Inflammatory macrophage treated with lipopolysaccharide for 1 hour (primary cell): ENCODE measurements around the gene INO80.

Experiments used
- DNase-seq, 2 donors: peaks; one replicate each; pipeline ENCODE4 v3.0.0-alpha.2; 2020 to 2022

INO80 gene

DNA sequence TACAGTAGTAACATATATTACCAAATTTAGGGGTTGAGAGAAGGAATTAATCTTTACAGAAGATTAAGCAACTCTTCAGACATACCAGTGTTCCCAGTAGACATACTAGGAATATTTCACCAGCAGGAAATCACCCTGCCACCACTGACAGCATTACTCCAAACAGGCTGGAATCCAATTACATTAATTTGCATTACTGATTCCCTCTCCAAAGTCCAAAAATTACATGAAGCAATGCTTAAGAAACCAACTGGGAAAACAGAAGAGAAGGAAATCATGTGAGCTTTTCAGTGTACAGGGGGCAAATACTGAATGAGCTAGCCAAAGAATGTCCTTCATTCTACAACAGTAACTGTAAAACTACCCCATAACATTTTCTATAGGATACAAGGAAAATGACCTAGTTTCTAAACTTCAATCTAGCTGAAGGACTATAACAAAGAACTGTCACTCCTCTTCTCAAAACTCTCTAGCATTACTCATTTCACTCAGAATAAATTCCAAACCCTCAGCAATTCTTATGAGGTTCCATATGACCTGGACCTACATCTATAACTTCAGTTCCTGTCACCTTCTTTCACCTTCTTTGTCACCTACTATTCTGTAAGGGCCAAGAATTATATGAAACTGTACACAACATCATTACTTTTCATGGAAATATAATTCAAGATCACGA, 72.7 kb downstream of the INO80 start:
- peak; percentile 24 to 58 for DNase-seq

DNA sequence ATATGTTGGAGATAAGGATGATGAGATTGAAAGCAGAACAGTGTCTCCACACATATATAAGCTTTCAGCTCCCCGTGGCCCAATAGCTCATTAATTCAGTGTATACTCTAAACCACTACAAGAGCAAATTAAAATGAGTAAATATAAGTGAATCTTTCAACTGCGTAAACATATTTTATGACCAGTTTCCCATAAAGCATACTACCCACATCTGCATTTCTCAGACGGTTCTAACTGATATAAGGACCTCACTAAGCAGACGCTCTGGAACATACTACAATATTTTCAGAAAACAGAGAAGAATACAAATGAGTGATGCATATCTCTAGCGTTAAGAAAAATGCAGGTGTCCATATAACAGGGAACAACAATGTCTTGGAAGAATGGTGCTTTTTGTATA, 73.2 kb downstream of the INO80 start:
- no peak for DNase-seq

DNA sequence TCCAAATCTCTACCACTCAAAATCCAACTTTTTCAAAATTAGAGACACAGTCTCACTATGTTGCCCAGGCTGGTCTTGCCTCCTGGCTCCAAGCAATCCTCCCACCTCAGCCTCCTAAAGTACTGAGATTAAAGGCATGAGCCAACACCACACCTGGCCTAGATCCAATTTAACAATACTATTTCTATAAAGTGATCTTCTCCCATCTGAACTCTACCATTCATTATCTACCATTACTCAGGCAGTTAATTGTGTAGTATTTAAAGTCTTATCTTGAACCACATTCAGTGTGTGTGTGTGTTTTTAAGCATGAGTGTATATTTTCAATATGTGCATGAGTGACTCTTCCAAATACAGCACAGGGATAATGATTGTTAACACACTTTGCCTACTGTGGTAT, 77.0 kb downstream of the INO80 start:
- DNase-seq = no peak

- no peak for DNase-seq
Observed at GRCh38 chr15:41032079-41032328, 84.1 kb downstream of the INO80 start.

- no peak for DNase-seq
Observed at GRCh38 chr15:41031232-41032078, 84.6 kb downstream of the INO80 start.

DNA sequence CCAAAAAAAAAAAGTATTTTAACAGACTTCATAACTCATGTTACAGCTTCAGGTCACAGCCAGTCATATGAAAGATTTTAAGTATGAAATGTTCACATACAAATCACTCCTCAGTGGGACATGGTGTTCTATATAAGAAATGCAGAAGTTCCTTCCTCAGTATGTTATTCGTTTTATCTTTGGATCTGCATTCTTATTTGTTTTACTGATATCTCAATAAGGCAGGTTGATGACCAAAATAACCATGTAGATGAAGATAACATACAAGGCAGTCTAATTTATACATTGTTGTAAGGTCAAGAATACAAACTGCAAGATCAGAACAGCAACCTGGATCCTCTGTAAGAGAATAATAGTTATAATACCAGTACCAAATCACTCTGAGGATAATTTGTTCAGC, 87.2 kb downstream of the INO80 start:
- no peak for DNase-seq

DNA sequence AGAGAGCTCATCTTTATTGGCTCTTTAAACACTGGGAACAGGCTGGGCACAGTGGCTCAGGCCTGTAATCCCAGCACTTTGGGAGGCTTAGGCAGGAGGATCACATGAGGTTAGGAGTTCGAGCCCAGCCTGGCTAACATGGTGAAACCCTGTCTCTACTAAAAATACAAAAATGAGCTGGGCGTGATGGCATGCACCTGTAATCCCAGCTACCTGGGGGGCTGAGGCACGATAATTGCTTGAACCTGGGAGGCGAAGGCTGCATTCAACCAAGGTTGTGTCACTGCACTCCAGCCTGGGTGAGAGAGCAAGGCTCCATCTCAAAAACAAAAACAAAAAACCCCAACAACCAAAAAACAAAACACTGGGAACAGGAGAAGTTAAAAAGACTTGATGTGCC, 90.7 kb downstream of the INO80 start:
- DNase-seq = no peak

DNA sequence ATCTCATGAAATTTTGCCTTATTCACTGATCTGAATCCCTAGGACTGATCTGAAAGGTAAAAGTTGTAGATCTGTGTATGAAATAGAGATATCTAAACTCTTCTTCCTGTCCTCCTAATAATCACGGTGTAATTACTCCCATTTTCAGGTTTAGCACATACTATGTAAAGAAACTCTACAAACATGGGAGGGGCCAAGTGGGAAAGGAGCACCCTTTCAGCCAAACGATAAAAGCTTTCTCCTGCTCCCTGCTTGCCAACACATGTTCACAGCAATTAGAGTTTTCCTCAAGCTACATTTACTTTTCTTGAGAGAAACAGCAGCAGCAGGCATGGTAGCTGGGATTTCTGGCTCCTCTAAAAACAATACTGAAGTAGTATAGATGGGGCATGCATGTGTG, 91.2 kb downstream of the INO80 start:
- no peak for DNase-seq

DNA sequence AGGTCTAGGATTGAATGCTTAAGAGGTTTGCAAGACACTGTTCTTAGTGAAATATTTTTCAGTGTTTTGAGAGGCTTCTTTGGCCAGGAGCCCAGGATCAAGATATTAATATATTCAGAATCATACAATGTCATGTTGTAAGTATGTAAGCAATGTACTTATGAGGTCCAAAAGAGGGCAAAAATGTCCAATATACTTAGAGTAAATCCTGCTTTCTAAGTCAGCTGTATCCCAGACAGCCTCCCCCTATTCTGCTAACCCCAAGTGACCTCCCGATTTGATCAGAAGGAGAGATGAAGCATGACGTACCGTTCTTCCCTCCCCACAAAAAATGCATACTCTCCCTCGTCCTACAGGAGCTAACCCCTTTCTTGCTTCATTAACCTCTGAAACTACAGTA, 91.9 kb downstream of the INO80 start:
- DNase-seq = no peak

DNA sequence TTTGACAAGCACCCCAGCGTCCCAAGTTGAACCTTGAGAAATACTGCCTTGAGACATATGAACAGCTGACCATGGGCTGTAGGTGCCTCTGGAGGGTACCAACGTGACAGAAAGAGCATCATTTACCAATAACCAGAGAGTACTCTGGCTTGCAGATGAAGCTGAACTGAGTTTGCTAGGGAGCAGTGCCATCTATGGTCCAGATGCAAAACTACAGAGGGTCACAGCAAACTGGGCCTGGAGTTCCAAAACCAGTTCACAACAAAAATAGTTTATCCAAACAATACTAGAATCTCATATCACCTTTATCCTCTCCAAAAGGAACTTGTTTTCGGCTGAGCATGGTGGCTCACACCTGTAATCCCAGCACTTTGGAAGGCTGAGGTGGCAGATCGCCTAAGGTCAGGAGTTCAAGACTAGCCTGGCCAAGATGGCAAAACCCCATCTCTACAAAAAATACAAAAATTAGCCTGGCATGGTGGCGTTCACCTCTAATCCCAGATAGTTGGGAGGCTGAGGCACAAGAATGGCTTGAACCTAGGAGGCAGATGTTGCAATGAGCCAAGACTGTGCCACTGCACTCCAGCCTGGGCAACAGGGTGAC, 93.5 kb downstream of the INO80 start:
- peak; percentile 25 to 62 for DNase-seq

DNA sequence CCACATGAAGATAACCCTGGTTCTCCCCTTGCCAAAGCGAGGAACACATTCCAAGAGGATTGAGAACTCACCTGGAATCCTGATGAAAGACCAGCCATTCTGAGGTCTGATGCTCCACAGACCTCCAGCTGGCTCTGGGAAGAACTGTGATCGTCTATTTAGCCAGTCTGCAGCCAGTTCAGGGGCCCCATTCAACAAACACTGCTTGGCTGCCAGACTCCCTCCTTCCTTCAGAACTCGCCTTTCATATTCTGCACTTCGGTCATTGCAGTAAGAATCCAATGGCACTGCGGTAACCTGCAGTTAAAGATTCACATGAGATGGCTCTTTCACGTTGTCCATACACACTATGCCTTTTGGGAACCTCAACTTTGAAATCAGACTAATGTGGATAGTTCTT, 95.3 kb downstream of the INO80 start:
- no peak for DNase-seq

DNA sequence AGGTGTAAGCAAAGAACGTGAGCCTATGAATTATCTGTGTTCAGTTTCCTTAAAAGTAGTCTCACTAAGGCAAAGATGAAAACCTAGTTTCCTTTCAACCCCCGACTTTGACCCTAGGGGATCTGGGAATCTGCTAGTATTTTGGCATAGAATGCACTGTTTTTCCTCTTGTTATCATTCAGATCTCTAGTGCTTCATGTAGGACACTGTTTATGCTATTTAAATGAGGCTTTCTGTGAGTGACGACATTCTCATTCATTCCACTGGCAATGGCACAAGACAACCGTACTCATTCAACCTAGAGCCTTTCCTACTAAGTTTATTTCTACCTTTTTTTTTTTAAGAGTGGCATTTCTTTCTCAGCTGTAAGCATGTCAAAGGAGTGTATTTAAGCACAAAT, 95.8 kb downstream of the INO80 start:
- no peak for DNase-seq

- DNase-seq = no peak
Observed at GRCh38 chr15:41019174-41019573, 96.9 kb downstream of the INO80 start.

GRCh38 chr15:41018534-41018933, 97.5 kb downstream of the INO80 start:
- DNase-seq = no peak

- peak; percentile 18 to 27 for DNase-seq
Observed at GRCh38 chr15:41017066-41017735, 98.9 kb downstream of the INO80 start.

DNA sequence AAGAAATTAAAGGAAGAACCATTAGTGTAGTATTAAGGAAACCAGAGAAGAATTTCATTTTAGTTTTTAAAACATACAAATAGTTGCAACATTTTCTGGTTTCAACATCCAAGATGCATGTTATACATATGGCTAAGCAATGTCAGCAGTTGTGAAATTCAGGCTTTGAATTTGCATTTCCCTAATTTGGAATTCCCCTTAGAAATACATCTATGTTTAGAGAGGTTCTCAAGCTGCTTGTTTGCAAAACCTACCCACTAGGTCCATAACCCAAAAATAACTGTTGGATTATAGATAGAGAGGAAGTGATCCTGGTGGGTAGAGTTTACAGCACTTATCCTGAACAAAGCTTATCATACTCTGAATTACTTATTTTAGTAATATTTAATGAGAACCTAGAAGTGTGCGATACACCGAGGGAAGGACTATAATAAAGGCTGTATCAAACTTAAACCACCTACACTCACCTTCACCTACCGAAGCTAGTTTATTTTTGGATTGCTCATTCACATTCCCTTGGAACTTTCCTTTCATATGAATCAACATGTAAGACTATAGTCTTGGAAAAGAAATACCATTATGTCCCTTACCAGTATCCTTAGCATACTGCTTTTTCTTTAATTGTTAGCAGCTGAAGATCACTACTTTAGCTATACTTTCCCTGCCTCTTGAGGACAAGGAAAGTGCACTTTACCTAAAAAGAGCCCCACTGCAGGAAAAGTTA, 102.2 kb downstream of the INO80 start:
- DNase-seq = peak; percentile 98

DNA sequence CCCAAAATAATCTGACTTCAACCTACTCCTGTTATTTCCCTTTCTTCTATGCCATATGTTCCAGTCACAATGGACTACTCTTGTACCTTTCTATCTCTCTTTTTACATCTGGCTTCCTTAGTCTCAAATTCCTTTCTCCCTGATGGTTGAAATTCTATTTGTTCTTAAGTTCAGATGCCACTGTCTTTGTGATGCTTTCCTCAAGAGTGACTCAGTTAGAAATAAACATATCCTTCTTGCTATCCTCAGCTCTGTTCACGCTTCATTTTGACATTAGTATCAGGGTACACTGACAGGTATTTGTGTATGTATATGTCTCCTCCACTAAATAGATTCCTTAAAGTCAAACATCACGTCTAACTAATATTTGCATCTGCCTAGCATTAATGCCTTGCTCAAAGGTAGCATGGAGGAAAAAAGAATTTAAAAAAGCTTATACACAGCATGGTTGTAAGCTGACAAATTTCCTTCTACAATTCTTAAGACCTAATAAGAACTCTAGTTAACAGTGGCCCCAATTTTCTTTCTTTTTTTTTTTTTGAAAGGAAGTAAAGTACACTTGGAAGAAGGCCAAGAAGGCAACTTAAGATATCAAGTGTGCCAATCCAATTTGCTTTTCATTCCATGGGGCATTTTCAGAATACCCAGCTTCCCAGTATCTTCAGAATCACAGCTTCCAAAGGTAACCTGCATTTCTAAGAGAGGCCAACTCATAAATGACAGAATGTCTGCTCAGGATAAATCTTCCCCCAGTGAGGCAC, 104.8 kb downstream of the INO80 start:
- no peak for DNase-seq

DNA sequence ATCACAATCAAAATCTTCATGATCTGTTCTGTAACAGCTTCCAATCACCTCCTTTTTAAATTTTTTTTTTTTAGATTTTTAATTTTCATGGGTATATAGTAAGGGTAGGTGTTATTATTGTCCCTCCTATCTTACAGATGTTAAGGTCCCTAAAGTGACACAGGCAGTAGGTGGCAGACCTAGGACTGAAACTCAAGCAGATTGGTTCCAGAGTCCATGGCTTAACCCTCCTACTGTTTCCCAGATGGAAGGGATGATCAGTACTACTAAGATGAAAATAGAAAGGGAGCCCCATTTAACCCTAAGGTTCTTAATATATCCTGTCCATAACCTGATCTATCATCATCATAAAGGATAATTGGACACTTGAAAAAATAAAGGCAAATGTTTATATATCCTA, 105.7 kb downstream of the INO80 start:
- DNase-seq = no peak

DNA sequence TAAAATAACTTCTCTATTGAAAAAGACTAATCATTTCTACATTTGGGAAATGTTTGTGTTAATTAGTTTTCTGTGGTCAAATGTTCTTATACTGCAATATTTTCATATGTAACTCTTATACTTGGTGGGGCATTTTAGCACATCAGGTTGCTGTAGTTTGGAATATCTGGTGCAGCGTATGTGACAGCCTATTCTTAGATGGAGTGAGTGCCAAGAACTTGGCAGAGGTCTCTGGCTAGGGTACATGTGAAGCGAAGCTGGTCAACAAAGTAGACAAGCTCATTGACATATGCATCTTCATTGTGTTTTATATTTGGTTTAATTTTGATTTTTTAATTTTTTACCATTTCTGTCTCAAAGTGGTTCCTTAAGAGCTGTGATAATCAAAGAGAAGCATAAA, 109.6 kb downstream of the INO80 start:
- DNase-seq = no peak

- no peak for DNase-seq
Observed at GRCh38 chr15:41004490-41004889, 111.6 kb downstream of the INO80 start.

GRCh38 chr15:41001524-41002214, 114.4 kb downstream of the INO80 start:
- no peak for DNase-seq

DNA sequence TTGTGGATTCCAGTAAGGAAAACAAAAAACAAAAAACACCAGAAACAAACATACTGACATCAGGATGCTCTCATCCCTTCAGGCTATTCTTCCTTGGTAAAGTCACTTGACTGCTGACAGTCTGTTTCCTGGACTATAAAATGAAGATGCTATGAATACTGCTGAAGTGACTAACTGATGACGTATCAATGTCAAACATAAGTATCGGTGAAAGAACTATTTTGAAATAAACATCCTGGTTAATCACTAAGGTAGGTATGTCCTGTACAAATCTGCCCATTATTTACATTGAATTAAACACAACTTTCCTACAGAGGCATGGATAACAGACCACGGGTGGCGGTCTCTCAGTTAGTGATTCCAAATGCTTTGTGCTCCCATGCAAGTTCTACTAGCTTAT, 116.9 kb downstream of the INO80 start:
- DNase-seq = no peak
